ENCODE measurements around the gene CSMD2.
"Not testable (repeated sequence)": the region's sequence is repeated elsewhere in the genome, so short reads cannot be mapped to it uniquely, and the experiment has no call there.

The CSMD2 gene

GRCh38 chr1:34164771-34165391, at the start of gene CSMD2:
CSMD2 (minus strand) TSS chr1:34165230; CDS start chr1:34165097, 133 bp downstream.
- DNase-seq = peak in 13 of 14 donors; percentile 20 to 88 (median 50)

GRCh38 chr1:34213956-34214355, 48.9 kb upstream of the CSMD2 start:
- no peak for DNase-seq

- no peak for DNase-seq
Measured at GRCh38 chr1:34212673-34213072, 47.6 kb upstream of the CSMD2 start.

GRCh38 chr1:34199927-34200326, 34.9 kb upstream of the CSMD2 start:
- DNase-seq = no peak

GRCh38 chr1:34192621-34193020, 27.6 kb upstream of the CSMD2 start:
- DNase-seq = no peak

- no peak for DNase-seq
Measured at GRCh38 chr1:34190692-34191091, 25.7 kb upstream of the CSMD2 start.

- DNase-seq = no peak
Measured at GRCh38 chr1:34188985-34189384, 24.0 kb upstream of the CSMD2 start.

GRCh38 chr1:34188418-34188817, 23.4 kb upstream of the CSMD2 start:
- DNase-seq = no peak

GRCh38 chr1:34186741-34187494, 21.9 kb upstream of the CSMD2 start:
- DNase-seq = no peak

GRCh38 chr1:34183381-34183780, 18.4 kb upstream of the CSMD2 start:
- not testable (repeated sequence) for DNase-seq

GRCh38 chr1:34178072-34178471, 13.0 kb upstream of the CSMD2 start:
- no peak for DNase-seq

GRCh38 chr1:34176830-34177603, 12.0 kb upstream of the CSMD2 start, which contains the start of gene C1orf94:
C1orf94 (plus strand) TSS chr1:34176907; CDS start chr1:34177790, 883 bp downstream.
- peak in 3 of 14 donors; percentile 4 to 10 (median 8) for DNase-seq

- no peak for DNase-seq
Measured at GRCh38 chr1:34175744-34176143, 10.7 kb upstream of the CSMD2 start.

GRCh38 chr1:34167389-34167788, 2.4 kb upstream of the CSMD2 start:
- DNase-seq = no peak

GRCh38 chr1:34166625-34167361, 1.8 kb upstream of the CSMD2 start:
- DNase-seq = peak in 13 of 14 donors; percentile 17 to 87 (median 73)

GRCh38 chr1:34166191-34166624, 1.2 kb upstream of the CSMD2 start:
- peak in 11 of 14 donors; percentile 15 to 77 (median 55) for DNase-seq

- peak in 2 of 14 donors; percentile 38 to 41 for DNase-seq
Measured at GRCh38 chr1:34165422-34165921, 442 bp upstream of the CSMD2 start.

GRCh38 chr1:34163792-34164731, 968 bp downstream of the CSMD2 start:
- DNase-seq = peak in 7 of 14 donors; percentile 19 to 57 (median 35)

GRCh38 chr1:34162852-34163766, 1.9 kb downstream of the CSMD2 start:
- peak in 13 of 14 donors; percentile 24 to 87 (median 69) for DNase-seq

GRCh38 chr1:34156739-34157138, 8.3 kb downstream of the CSMD2 start:
- no peak for DNase-seq

Data from C1 segment of cervical spinal cord (tissue), 14 donors.